ENCODE results near the gene NCAM2. TPM values are rescaled to one million over a fixed set of nuclear protein-coding genes. Genes with fewer than 3 reads are reported as not detected.

NCAM2 gene
- total and polyA plus RNA-seq, 2 of the 4 experiments (the other 2 are of a cell fraction): 2.7 to 5.0 TPM

GRCh38 chr21:21196087-21196486 lies 197.9 kb downstream of the NCAM2 start:
- Histone ChIP-seq H2AFZ (replicated peaks; ENCODE audit: low read length, poor library complexity) (peak overlapping the region; percentile 71), H2BK15ac (ENCODE audit: low read depth, low read length) (peak overlapping the region; percentile 85; the same call in 1 of the 3 replicates), H3K4me2 (ENCODE audit: low read depth, low read length) (no peak overlapping the region), H3K36me3 (ENCODE audit: control insufficient read depth, insufficient read depth, low read length) (no peaks in the 10 kb centered on the region), H2AK9ac (replicated peaks; ENCODE audit: low read depth, low read length, poor library complexity) (no peak overlapping the region), H3K56ac (ENCODE audit: extremely low read depth, insufficient read depth, low read length) (no peak overlapping the region), H3K18ac (ENCODE audit: low read depth, low read length) (peak overlapping the region; percentile 65), H2BK5ac (ENCODE audit: low read depth, low read length, poor library complexity, severe bottlenecking) (peak overlapping the region; percentile 15), H2BK20ac (ENCODE audit: low read depth, low read length) (peak overlapping the region; percentile 85), H3K4me1 (ENCODE audit: control insufficient read depth, insufficient read depth, low read length) (peaks cover 5% of the 10 kb centered on the region), H2AK5ac (ENCODE audit: low read depth, low read length) (no peak overlapping the region), H3K4me3 (ENCODE audit: insufficient read depth, low read depth, low read length) (no peak overlapping the region), H3K9me3 (ENCODE audit: control insufficient read depth, insufficient read depth, low read length) (no peaks in the 10 kb centered on the region), H3K23ac (ENCODE audit: low read depth, low read length) (no peak overlapping the region), H3K27me3 (ENCODE audit: control insufficient read depth, insufficient read depth, low read length) (no peaks in the 10 kb centered on the region), H3K79me1 (ENCODE audit: low read depth in 1 of 2, low read length in 2 of 2) (no peaks in the 10 kb centered on the region), H4K5ac (ENCODE audit: low read depth, low read length) (peak overlapping the region; percentile 0; the same call in 1 of the 2 replicates), H3K9ac (ENCODE audit: low read depth, low read length) (no peak overlapping the region), H3K9me1 (ENCODE audit: insufficient read depth, low read length) (no peaks in the 10 kb centered on the region), H2BK120ac (ENCODE audit: low read depth, low read length) (peak overlapping the region; percentile 47; the same call in 1 of the 2 replicates), H3K4ac (ENCODE audit: low read depth, low read length) (peak overlapping the region; percentile 24; the same call in 1 of the 2 replicates), H3K14ac (replicated peaks; ENCODE audit: low read depth, low read length) (peak overlapping the region; percentile 19), H4K20me1 (ENCODE audit: insufficient read depth, low read length) (no peaks in the 10 kb centered on the region), H3K27ac (ENCODE audit: insufficient read depth, low read length) (no peak overlapping the region), H4K91ac (ENCODE audit: insufficient read depth, low read depth, low read length) (peak overlapping the region; percentile 46), H4K8ac (ENCODE audit: low read depth in 2 of 2, low read length in 2 of 2) (peak overlapping the region in 1 of 2 experiments; percentile 17; a peak in 2 of 4 replicates)
- ATAC-seq (ENCODE audit: low read depth): no peak
- in situ Hi-C loops (cut with MboI; ENCODE audit: low sequenced_read_pairs): no loop called here
- intact Hi-C loops (cut with micrococcal nuclease): no loop called here
- dilution Hi-C loops (cut with HindIII; ENCODE audit: low sequenced_read_pairs, unreplicated experiment): no loop called here
- POLR2A ChIA-PET (ENCODE audit: unreplicated experiment): no interaction called here
- DNase-seq: peak; percentile 39
- CTCF ChIA-PET: no interaction called here
- BruUV-seq (replicated peaks): no TSS peak
- 80% methylated on average over 2 of the region's 3 CpGs; no CpG with 5 or more reads in 1 of the 2 experiments for WGBS, 2 experiments (ENCODE audit: extremely low coverage in 2 of 2, insufficient read length in 1 of 2)
- TF ChIP-seq CHD1 (IDR thresholded peaks at IDR 0.05; ENCODE audit: low read depth, low read length): no peak
- no peak for TF ChIP-seq SMC3 (IDR thresholded peaks at IDR 0.05; ENCODE audit: low read depth, low read length)
- no peak for TF ChIP-seq MXI1 (IDR thresholded peaks at IDR 0.05; ENCODE audit: borderline replicate concordance, low read depth, low read length)
- TF ChIP-seq BHLHE40 (IDR thresholded peaks at IDR 0.05; ENCODE audit: low read depth, low read length): no peak
- no peak for TF ChIP-seq USF2 (IDR thresholded peaks at IDR 0.05; ENCODE audit: low read depth, low read length)
- no peak for TF ChIP-seq MAZ (IDR thresholded peaks at IDR 0.05; ENCODE audit: borderline replicate concordance, low read depth, low read length)
- TF ChIP-seq ELK1 (IDR thresholded peaks at IDR 0.05; ENCODE audit: borderline replicate concordance, low read depth, low read length): no peak
- no peak for TF ChIP-seq POLR2A (IDR thresholded peaks at IDR 0.05; ENCODE audit: low read depth, low read length)
- no peak for TF ChIP-seq RAD21 (IDR thresholded peaks at IDR 0.05; ENCODE audit: low read length)
- TF ChIP-seq RCOR1 (IDR thresholded peaks at IDR 0.05; ENCODE audit: insufficient replicate concordance, low read length): no peak
- TF ChIP-seq MAFK (IDR thresholded peaks at IDR 0.05; ENCODE audit: low read depth, low read length): no peak
- TF ChIP-seq CTCF (conservative IDR thresholded peaks at IDR 0.05; ENCODE audit: low read depth, low read length): no peak
